Neural crest cell (in vitro differentiated cells): ENCODE results near the gene YEATS4. TPM values are rescaled to one million over a fixed set of nuclear protein-coding genes. Genes with fewer than 3 reads are reported as not detected.

ENCODE experiments used
- DNase-seq: peaks from one replicate; pipeline ENCODE4 v3.0.0; 2021; ENCODE audit warnings: low read depth, mixed read lengths, low spot score
- H3K27ac Mint-ChIP-seq: one replicate; pipeline ENCODE4 v1.8.0; 2021; ENCODE audit warnings: mild to moderate bottlenecking, mixed read lengths; ENCODE audit not compliant: unreplicated experiment
- H3K27me3 Mint-ChIP-seq: 2 replicates; pipeline ENCODE4 v1.8.0; 2021; ENCODE audit warnings: low read depth, mild to moderate bottlenecking, mixed read lengths
- H3K36me3 Mint-ChIP-seq: 2 replicates; pipeline ENCODE4 v1.8.0; 2021; ENCODE audit warnings: low read depth, mild to moderate bottlenecking, mixed read lengths
- H3K4me1 Mint-ChIP-seq: 2 replicates; pipeline ENCODE4 v1.8.0; 2021; ENCODE audit warnings: mixed read lengths
- H3K4me3 Mint-ChIP-seq: one replicate; pipeline ENCODE4 v1.8.0; 2021; ENCODE audit warnings: mild to moderate bottlenecking, mixed read lengths
- H3K9me3 Mint-ChIP-seq: 2 replicates; pipeline ENCODE4 v1.8.0; 2021; ENCODE audit warnings: mixed read lengths
- total RNA-seq: library from RNA; stranded (reverse); gene quantifications from 2 replicates; pipeline ENCODE4 v1.2.1, GENCODE V29; 2021
- TF ChIP-seq, protein P1 (sequence below): fragments of 200-600 bp; sonication (generic); conservative IDR thresholded peaks from 2 replicates; pipeline ENCODE4 v1.5.0; 2021; ENCODE audit warnings: antibody characterized with exemption, mild to moderate bottlenecking

Gene YEATS4
- total RNA-seq, 1 donor from 2014 or later, result 33.9 TPM

GRCh38 chr12:69350777-69351176, 8.8 kb upstream of the YEATS4 start:
- Mint-ChIP-seq H3K4me1 (peaks cover 7% of the 10 kb centered on the region), H3K4me3 (no peak overlapping the region), H3K27ac (no peak overlapping the region), H3K27me3 (no peaks in the 10 kb centered on the region), H3K9me3 (no peaks in the 10 kb centered on the region), H3K36me3 (no peaks in the 10 kb centered on the region)
- DNase-seq, result no peak
- TF ChIP-seq, protein P1, sequence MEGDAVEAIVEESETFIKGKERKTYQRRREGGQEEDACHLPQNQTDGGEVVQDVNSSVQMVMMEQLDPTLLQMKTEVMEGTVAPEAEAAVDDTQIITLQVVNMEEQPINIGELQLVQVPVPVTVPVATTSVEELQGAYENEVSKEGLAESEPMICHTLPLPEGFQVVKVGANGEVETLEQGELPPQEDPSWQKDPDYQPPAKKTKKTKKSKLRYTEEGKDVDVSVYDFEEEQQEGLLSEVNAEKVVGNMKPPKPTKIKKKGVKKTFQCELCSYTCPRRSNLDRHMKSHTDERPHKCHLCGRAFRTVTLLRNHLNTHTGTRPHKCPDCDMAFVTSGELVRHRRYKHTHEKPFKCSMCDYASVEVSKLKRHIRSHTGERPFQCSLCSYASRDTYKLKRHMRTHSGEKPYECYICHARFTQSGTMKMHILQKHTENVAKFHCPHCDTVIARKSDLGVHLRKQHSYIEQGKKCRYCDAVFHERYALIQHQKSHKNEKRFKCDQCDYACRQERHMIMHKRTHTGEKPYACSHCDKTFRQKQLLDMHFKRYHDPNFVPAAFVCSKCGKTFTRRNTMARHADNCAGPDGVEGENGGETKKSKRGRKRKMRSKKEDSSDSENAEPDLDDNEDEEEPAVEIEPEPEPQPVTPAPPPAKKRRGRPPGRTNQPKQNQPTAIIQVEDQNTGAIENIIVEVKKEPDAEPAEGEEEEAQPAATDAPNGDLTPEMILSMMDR, result no peak

DNA sequence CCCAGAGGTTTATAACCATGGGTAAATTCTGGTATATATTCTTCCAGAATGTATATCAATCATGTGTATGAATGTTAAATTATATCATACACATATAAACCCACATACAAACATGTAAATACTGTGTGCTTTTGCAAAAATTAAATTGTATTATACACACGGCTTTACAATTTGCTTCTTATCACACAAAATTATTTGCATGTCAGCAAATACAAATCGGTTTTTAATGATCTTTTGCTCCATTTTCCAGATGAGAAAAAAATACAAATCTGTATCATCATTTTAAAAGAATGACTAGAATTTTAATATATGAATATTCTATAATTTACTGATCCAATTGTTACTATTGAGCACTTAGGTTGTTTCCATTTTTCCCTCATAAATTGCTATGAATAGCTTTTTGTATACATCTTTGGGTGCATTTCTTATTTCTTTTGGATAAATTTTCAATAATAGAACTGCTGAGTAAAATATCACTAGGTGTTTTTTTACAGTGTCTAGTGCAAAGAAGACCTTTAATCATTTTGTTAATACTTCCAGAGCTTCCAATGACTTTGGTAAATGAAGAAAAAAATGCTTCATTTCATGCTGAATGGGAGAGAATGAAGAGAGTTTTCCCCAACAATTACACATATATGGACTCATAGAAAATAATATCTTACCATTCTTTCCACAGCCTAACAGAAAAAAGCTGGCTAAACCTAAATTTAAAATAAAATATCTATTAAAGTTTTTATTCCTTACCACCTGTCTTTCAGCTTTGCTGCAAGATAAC, 7.9 kb upstream of the YEATS4 start:
- TF ChIP-seq, protein P1, result no peak
- no peaks in the 10 kb centered on the region for H3K9me3 Mint-ChIP-seq
- DNase-seq, result no peak
- no peaks in the 10 kb centered on the region for H3K36me3 Mint-ChIP-seq
- H3K4me3 Mint-ChIP-seq, result no peak overlapping the region
- peaks cover 7% of the 10 kb centered on the region for H3K4me1 Mint-ChIP-seq
- H3K27me3 Mint-ChIP-seq, result no peaks in the 10 kb centered on the region
- no peak overlapping the region for H3K27ac Mint-ChIP-seq

GRCh38 chr12:69352904-69353303, 6.6 kb upstream of the YEATS4 start:
- no peaks in the 10 kb centered on the region for H3K9me3 Mint-ChIP-seq
- H3K27me3 Mint-ChIP-seq, result no peaks in the 10 kb centered on the region
- H3K4me1 Mint-ChIP-seq, result peaks cover 10% of the 10 kb centered on the region
- TF ChIP-seq, protein P1, result no peak
- H3K27ac Mint-ChIP-seq, result no peak overlapping the region
- H3K36me3 Mint-ChIP-seq, result no peaks in the 10 kb centered on the region
- no peak for DNase-seq
- no peak overlapping the region for H3K4me3 Mint-ChIP-seq

DNA sequence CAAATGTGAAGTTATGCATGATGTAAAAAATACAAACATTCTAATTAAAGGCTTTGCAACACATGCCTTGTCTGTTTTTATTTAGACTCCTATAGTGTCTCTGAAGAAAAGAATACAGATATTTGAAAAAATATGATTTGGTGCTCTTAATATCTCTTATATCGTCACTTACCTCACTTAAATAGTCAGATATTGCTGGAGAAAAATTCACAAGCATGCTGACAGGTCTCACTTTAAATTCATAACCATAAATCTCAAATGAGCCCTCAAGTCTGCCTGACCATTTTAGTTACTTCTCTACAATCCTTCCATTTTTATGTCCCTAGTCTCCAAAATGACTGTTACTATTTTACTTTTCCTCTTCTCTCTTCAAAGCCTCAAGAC, 5.4 kb upstream of the YEATS4 start:
- no peaks in the 10 kb centered on the region for H3K36me3 Mint-ChIP-seq
- H3K4me3 Mint-ChIP-seq, result no peak overlapping the region
- DNase-seq, result no peak
- H3K27ac Mint-ChIP-seq, result no peak overlapping the region
- TF ChIP-seq, protein P1, result no peak
- H3K9me3 Mint-ChIP-seq, result no peaks in the 10 kb centered on the region
- peaks cover 7% of the 10 kb centered on the region for H3K4me1 Mint-ChIP-seq
- no peaks in the 10 kb centered on the region for H3K27me3 Mint-ChIP-seq

GRCh38 chr12:69354556-69355187, 4.9 kb upstream of the YEATS4 start:
- no peaks in the 10 kb centered on the region for H3K9me3 Mint-ChIP-seq
- H3K4me3 Mint-ChIP-seq, result no peak overlapping the region
- H3K27me3 Mint-ChIP-seq, result no peaks in the 10 kb centered on the region
- H3K4me1 Mint-ChIP-seq, result peaks cover 12% of the 10 kb centered on the region
- TF ChIP-seq, protein P1, result no peak
- DNase-seq, result no peak
- no peak overlapping the region for H3K27ac Mint-ChIP-seq
- H3K36me3 Mint-ChIP-seq, result no peaks in the 10 kb centered on the region
